Stimulated activated CD8-positive, alpha-beta memory T cell treated with anti-CD3 and anti-CD28 coated beads, Interleukin-4, amount 100 ng/mL, for 48 hours (primary cell): ENCODE measurements around the gene CHD6.

Source experiments
- DNase-seq: peaks from one replicate; pipeline ENCODE4 v3.0.0-alpha.2; 2020

Gene CHD6

GRCh38 chr20:41390889-41391288 lies 227.3 kb downstream of the CHD6 start:
- no peak for DNase-seq

- no peak for DNase-seq
Measured at GRCh38 chr20:41387444-41387851, 230.7 kb downstream of the CHD6 start.

DNA sequence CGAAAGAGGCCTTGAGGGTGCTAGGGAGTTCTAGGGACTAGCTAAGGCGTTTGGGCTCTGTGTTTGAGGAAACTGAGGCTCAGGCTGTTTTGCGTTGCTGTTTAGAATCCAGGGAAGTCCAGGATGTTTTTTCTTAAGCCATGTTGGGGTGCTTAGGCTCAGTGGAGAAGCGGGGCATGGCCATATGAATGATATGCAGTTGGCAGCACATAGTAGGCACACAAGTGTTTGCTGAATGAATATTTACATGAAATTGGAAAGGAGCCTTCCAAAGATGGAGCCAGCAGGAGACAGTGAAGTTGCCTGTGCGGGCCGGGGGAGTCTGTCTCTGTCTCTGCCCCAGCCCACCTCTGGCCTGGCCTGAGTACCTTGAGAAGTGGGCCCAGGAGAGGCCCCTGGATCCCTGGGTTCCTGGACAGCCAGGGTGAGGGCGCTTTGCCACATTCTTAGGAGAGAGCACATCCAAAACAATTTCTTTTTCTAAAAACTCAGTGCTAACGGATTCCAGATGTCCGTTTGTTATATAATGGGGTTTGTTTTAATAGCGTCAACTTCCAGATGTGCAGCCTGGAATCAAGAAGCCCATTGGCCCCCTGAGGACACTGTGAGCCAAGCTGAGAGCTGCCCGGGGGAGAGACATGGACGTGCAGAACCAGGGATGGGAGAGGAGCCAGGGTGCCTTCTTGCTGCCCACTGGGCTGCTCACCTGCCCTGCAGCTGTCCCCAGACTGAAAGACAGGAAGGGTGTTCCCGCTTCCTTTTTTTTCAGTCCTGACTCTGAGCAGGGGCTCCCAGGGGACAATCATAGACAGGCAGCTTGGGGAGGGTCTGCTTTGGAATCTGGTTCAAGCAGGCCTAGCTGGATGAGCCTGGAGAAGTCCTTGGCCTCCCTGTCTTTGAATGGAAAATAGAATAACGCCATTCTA lies 231.4 kb downstream of the CHD6 start:
- no peak for DNase-seq

- no peak for DNase-seq
Measured at GRCh38 chr20:41382791-41383305, 235.3 kb downstream of the CHD6 start.

DNA sequence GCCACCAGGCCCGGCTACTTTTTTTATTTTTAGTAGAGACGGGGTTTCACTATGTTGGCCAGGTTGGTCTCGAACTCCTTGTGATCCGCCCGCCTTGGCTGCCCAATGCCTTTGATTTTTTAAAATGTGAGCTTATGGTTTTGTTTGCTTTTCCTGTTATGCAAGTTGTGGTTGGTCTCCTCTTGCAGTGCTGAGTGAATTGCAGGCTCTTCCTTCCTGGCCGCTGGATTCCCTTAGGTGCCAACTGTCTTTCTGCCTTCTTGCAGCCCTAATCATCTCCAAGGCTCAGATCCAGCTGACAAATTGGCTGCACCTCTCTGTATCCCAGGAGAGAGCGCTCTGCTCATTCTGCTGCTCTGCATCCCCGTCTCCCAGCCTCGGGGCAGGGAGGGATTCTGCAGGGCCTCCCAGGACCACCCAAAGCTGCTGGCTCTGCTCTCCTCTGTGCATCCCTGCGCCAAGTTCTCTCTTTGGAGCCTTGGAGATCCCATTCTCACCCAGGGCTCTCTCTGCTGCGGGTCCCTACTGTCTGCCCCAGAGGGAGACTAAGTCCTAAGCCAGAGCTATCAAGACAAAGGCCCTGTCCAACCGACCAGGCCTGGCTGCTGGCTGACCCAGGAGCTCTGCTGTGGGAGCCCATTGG lies 237.5 kb downstream of the CHD6 start:
- no peak for DNase-seq

DNA sequence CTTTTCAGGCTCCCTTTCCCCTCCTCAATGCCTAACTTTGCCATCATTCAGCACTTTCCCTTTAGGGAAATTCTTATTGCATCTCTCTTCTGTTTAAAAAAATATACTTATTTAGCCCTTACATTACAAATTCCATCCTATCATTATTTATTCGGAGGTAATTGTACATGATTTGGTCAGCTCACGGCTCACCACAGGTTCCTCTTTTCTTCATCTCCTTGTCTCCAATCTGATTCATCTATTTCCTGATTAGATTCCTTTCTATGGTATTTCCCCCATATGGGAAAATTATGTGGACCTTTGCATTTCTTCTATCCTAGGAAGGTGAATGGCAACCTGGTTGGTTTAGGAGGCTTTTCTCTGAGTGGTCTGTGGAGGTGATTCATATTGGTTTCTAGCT lies 238.6 kb downstream of the CHD6 start:
- DNase-seq: no peak

DNA sequence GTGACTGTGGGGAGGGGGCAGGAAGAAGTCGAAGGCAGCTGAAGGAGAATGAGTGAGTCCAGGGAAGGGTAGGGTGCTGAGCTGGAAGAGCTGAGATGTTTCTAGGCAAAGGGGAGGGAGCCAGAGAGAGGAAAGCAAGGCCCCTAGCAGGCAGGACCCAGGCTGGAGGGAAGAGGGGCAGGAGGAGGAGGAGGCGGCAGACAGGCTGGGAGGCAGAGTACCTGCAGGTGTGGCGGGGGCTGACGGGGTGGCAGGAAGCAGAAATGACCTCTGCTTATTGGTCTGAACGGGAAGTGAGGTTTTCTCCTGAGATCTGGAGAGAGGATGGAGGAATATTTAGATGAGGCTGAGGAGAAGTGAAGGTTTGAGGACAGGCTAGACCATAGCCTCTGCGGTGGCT lies 240.9 kb downstream of the CHD6 start:
- no peak for DNase-seq

GRCh38 chr20:41376349-41376748 lies 241.8 kb downstream of the CHD6 start:
- DNase-seq: no peak

- DNase-seq: no peak
Measured at GRCh38 chr20:41375846-41376245, 242.3 kb downstream of the CHD6 start.

- DNase-seq: no peak
Measured at GRCh38 chr20:41373931-41374920, 244.0 kb downstream of the CHD6 start.

DNA sequence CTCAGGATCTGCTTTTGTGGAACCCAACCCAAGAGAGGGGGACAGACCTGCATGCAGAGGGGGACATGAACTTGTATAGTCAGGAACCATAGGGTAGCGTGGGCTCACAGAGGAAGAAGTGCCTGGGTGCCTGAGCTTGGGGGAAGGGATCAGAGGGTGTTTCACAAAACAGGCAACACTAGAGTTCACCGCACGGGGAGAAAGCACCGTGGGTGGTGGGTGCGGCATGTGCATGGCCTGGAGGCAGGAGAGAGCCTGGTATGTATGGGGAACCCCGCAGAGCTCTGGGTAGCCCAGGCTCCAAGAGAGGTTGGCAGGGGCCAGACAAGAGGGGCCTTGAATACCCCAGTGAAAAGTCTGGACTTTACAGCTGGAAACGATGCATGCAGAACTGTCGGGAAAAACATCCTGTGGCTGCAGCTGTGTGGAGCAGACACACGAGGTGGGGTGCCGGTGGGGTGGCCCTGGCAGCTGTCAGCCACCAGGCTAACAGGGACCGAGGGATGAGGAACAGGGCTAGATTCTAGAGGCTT lies 244.9 kb downstream of the CHD6 start:
- DNase-seq: no peak

GRCh38 chr20:41371371-41371770 lies 246.8 kb downstream of the CHD6 start:
- DNase-seq: no peak

- DNase-seq: no peak
Measured at GRCh38 chr20:41370176-41370575, 248.0 kb downstream of the CHD6 start.

DNA sequence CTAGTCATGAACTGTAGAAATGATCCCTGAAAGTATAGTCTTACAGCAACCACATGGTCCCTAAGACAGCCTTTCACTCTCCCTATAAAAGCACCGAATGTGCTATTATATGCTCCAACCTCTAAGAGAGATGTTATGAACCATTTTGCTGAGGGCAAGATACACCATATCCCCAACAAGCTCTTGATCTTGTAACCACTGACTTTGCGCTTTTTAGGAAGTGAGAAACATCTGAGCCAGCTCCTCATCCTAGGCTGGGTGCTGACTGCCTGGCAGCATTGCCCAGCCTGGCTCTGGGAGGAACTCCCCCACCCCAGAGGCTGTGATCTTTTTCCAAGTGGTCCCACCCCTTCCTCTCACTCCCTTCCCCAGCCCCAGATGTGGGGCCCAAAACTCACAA lies 248.5 kb downstream of the CHD6 start:
- DNase-seq: no peak

GRCh38 chr20:41367956-41368355 lies 250.2 kb downstream of the CHD6 start:
- no peak for DNase-seq

- DNase-seq: no peak
Measured at GRCh38 chr20:41367393-41367695, 250.8 kb downstream of the CHD6 start.

GRCh38 chr20:41366546-41367392 lies 251.4 kb downstream of the CHD6 start, which contains the start of gene EMILIN3:
Gene EMILIN3 (minus strand): TSS chr20:41366818. CDS start chr20:41366634, 184 bp downstream.
- no peak for DNase-seq

DNA sequence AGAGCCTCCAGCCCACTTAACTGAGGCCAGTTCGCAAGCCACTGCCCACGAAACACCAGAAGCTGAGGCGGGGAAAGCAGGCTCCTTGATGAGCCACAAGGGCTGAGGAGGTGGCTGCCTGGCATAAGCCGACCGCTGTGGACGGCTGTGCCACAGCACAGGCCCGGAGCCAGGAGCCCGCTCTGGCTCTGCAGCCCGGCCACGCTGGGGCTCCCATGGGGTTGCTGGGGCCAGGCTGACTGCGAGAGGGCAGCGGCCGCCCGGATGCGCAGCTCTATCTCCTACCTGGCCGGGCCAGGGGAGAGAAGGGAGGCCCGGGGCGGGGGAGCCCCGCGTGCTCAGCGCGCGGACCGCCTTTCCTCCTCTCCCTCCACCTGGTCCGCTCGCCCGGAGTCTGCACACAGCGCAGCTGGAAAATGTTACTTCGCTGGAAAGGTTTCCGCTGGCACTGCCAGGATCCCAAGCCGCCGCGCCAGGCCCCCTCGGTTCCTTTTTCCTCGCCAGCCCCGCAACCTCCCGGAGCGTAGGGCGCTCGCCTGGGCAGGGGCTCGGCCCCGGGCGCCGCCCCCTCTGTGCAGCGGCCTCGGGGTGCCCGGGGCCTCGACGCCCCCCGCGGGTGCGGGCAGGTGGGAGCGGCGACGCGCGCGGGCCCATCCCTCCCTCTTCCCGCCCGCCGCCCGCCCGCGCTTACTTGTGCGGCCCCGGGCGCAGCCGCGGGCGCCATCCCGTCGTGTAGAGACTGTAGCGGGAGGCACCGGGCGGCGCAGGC lies 252.2 kb downstream of the CHD6 start:
- no peak for DNase-seq

- no peak for DNase-seq
Measured at GRCh38 chr20:41364967-41365765, 253.0 kb downstream of the CHD6 start.
